OCI-LY7 (cell line): Measurements from ENCODE around the gene SARDH. TPM values are rescaled to one million over a fixed set of nuclear protein-coding genes. Genes with fewer than 3 reads are reported as not detected.

ENCODE experiments used
- BruUV-seq: library from RNA; stranded (reverse); fragments of 400-500 nt; replicated peaks from 2 replicates; lab custom pipeline; 2021; lab: Mats Ljungman, UMichigan
- CTCF ChIA-PET: fragments of 300-600 bp; sonication (Branson Sonifier 250); formaldehyde crosslinking; loops from one replicate; lab custom pipeline; 2022; ENCODE audit warnings: antibody characterized with exemption; ENCODE audit not compliant: unreplicated experiment; lab: Charles Lee
- POLR2A ChIA-PET: fragments of 300-600 bp; sonication (Branson Sonifier 250); formaldehyde crosslinking; loops from one replicate; lab custom pipeline; 2022; ENCODE audit warnings: antibody characterized with exemption; lab: Charles Lee
- DNase-seq: peaks from one replicate; pipeline ENCODE4 v3.0.0-alpha.2; 2015; ENCODE audit warnings: low spot score
- H2AFZ ChIP-seq: fragments of 200-600 bp; sonication (generic), shearing (Covaris generic); 2 replicates; pipeline ENCODE4 v1.6.1; 2014; ENCODE audit warnings: mild to moderate bottlenecking, antibody characterized with exemption, low read length, moderate library complexity
- H3K27ac ChIP-seq: fragments of 200-600 bp; sonication (generic); 2 replicates; pipeline ENCODE4 v1.5.1; 2014; ENCODE audit warnings: mixed run types, low read depth, mild to moderate bottlenecking, moderate library complexity, low read length, inconsistent platforms; ENCODE audit not compliant: poor library complexity, severe bottlenecking
- H3K36me3 ChIP-seq: fragments of 200-600 bp; sonication (generic); 2 replicates; pipeline ENCODE4 v1.6.1; 2014; ENCODE audit warnings: mild to moderate bottlenecking, antibody characterized with exemption, low read length, moderate library complexity, mixed read lengths; ENCODE audit not compliant: insufficient read depth
- H3K4me1 ChIP-seq: fragments of 200-600 bp; sonication (generic); 2 replicates; pipeline ENCODE4 v1.5.1; 2014; ENCODE audit warnings: mild to moderate bottlenecking, low read length; ENCODE audit not compliant: insufficient read depth, poor library complexity, severe bottlenecking
- H3K4me2 ChIP-seq: fragments of 200-600 bp; sonication (generic); 2 replicates; pipeline ENCODE4 v1.6.1; 2014; ENCODE audit warnings: mild to moderate bottlenecking, low read length
- H3K4me3 ChIP-seq: fragments of 200-600 bp; sonication (generic); 2 replicates; pipeline ENCODE4 v1.5.1; 2014; ENCODE audit warnings: mild to moderate bottlenecking, low read depth, low read length; ENCODE audit not compliant: poor library complexity, severe bottlenecking
- H3K79me2 ChIP-seq: fragments of 200-600 bp; sonication (generic); 2 replicates; pipeline ENCODE4 v1.6.1; 2016; ENCODE audit warnings: low read depth, mild to moderate bottlenecking, low read length, moderate library complexity, mixed read lengths; ENCODE audit not compliant: insufficient read depth
- H3K9me2 ChIP-seq: fragments of 200-600 bp; sonication (generic); 2 replicates; pipeline ENCODE4 v1.6.1; 2016; ENCODE audit warnings: mild to moderate bottlenecking, low read length, mixed read lengths; ENCODE audit not compliant: insufficient read depth
- H3K9me3 ChIP-seq: fragments of 200-600 bp; sonication (generic); 2 replicates; pipeline ENCODE4 v1.6.1; 2014; ENCODE audit warnings: mild to moderate bottlenecking, mixed run types, low read length, mixed read lengths
- H4K20me1 ChIP-seq: fragments of 200-600 bp; sonication (generic); 2 replicates; pipeline ENCODE4 v1.6.1; 2014; ENCODE audit warnings: mild to moderate bottlenecking, antibody characterized with exemption, low read length, moderate library complexity, mixed read lengths; ENCODE audit not compliant: insufficient read depth
- CTCF ChIP-seq: fragments of 200-600 bp; sonication (generic); conservative IDR thresholded peaks from 2 replicates; pipeline ENCODE4 v1.5.1; 2014; ENCODE audit warnings: mild to moderate bottlenecking, antibody characterized with exemption, low read length, moderate library complexity, mixed read lengths
- EZH2phosphoT487 ChIP-seq: fragments of 200-600 bp; sonication (generic); IDR thresholded peaks from 2 replicates; pipeline ENCODE4 v1.6.1; 2018; ENCODE audit warnings: low read depth, borderline replicate concordance, mild to moderate bottlenecking, mixed run types, antibody characterized with exemption, low read length, moderate library complexity, mixed read lengths
- intact Hi-C: fragments of 100-400 bp; cut with micrococcal nuclease; formaldehyde crosslinking; loops from one replicate; pipeline ENCODE4 v1.10.0; 2022; ENCODE audit not compliant: unreplicated experiment
- total RNA-seq, 2 experiments: library from RNA; depleted of rRNA in 1 of 2; stranded (reverse); fragments of >200 nt in 1 of 2; shearing (Covaris generic) in 1 of 2; gene quantifications; 2 replicates each; pipeline ENCODE4 v1.2.3, GENCODE V29; 2014 to 2022

The SARDH gene
- total RNA-seq, 2 experiments from 2014 or later = 42.8 to 60.8 TPM

GRCh38 chr9:133707065-133707762 is 30.9 kb downstream of the SARDH start:
- Histone ChIP-seq H3K36me3 (peaks cover 5% of the 10 kb centered on the region; the same call in 1 of the 2 replicates), H3K4me3 (no peak overlapping the region), H3K9me3 (no peaks in the 10 kb centered on the region), H3K27ac (peak overlapping the region; percentile 31), H3K4me2 (peak overlapping the region; percentile 26; the same call in 1 of the 2 replicates), H3K79me2 (peaks cover 1% of the 10 kb centered on the region; the same call in 1 of the 2 replicates), H3K4me1 (peaks cover 82% of the 10 kb centered on the region), H2AFZ (no peak overlapping the region), H4K20me1 (no peaks in the 10 kb centered on the region), H3K9me2 (no peaks in the 10 kb centered on the region)
- intact Hi-C loops = no loop called here
- TF ChIP-seq CTCF (no peak), EZH2phosphoT487 (no peak)
- no TSS peak for BruUV-seq
- ChIA-PET POLR2A (interaction anchor here (0.5 to 0.6 kb wide), 2 partner anchors 126 to 457 kb away, joined by 3 to 4 read pairs; no protein-coding TSS in a partner anchor), CTCF (no interaction called here)
- no peak for DNase-seq

- Histone ChIP-seq H3K9me2 (no peaks in the 10 kb centered on the region), H2AFZ (no peak overlapping the region), H3K4me3 (no peak overlapping the region), H4K20me1 (no peaks in the 10 kb centered on the region), H3K4me1 (peaks cover 90% of the 10 kb centered on the region), H3K4me2 (no peak overlapping the region), H3K9me3 (no peaks in the 10 kb centered on the region), H3K79me2 (peaks cover 9% of the 10 kb centered on the region; the same call in 1 of the 2 replicates), H3K36me3 (peaks cover 5% of the 10 kb centered on the region; the same call in 1 of the 2 replicates), H3K27ac (peak overlapping the region; percentile 31)
- TSS peak; percentile 45 for BruUV-seq
- ChIA-PET CTCF (no interaction called here), POLR2A (interaction anchor here (0.5 to 0.6 kb wide), 2 partner anchors 125 to 458 kb away, joined by 3 to 4 read pairs; no protein-coding TSS in a partner anchor)
- TF ChIP-seq CTCF (no peak), EZH2phosphoT487 (no peak)
- intact Hi-C loops = no loop called here
- DNase-seq = no peak
Observed at GRCh38 chr9:133706307-133707050, 31.7 kb downstream of the SARDH start.
